ENCODE measurements around the gene MDFI. TPM values are rescaled to one million over a fixed set of nuclear protein-coding genes. Genes with fewer than 3 reads are reported as not detected.

Gene MDFI
- total RNA-seq, 1 experiment from 2014 or later = 1.4 TPM

GRCh38 chr6:41634657-41635056 is 3.6 kb upstream of the MDFI start:
- DNase-seq (ENCODE audit: low read depth) = no peak

DNA sequence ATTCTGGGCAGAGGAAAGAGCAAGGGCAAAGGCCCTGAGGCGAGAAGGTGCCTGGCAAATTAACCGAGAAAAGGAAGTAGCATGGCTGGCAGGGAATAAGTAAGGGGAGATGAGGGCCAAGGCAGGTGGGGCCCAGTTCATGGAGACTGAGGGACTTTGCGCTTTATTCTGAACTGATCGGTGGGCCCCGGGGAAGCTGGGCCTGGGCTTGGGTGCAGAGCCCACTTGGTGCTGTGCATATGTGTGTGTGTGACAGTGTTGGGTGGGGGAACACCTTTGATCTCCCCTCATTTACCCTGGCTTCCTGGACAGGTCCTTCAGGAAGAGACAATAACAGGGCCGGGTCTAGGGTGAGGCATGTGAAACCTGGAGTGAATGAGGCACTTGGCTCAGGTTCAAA is 2.9 kb upstream of the MDFI start:
- DNase-seq (ENCODE audit: low read depth) = no peak

- DNase-seq (ENCODE audit: low read depth) = peak; percentile 24
Observed at GRCh38 chr6:41636833-41637193, 1.5 kb upstream of the MDFI start.

- no peak for DNase-seq (ENCODE audit: low read depth)
Observed at GRCh38 chr6:41637194-41638001, 870 bp upstream of the MDFI start.

DNA sequence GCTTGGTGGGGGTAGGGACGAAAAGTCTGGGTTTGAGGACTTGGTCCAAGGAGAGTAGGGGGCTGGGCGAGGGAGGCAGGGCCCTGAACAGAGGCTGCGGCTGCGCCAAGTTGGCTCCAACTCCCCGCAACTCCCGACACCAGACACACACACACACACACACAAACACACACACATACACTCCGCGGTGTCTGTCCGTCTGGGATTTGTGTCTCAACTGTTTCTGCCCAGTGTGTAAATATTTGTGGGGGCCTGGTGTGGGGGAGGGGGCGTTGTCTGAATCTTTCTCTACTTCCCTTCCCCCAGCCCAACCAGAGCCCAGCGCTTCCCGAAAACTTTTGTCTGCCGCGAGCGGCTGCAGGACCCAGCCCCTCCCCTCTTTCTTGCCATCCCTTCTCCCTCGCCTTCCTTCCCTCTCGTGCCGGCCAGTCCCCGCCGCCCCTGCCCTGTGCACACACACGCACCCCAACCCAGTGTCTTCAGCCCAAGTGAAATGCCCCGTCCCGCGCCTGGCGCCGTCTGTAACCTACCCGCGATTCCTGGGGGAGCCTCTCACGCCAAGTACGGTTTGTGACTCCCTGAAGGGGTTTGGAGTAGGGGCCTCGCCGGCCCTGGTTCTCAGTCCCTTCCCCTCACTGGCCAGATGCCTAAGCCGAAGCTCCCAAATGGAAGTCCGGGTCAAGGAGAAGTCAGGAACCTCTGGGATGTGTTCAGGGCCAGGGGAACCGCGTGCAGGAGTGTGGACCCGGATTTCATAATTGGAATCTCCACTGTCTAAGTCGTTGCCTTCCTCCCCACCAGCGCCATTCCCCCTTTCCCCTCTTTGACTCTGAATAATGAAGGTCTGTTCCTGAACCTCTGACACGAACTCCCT is 904 bp downstream of the MDFI start:
- DNase-seq (ENCODE audit: low read depth) = no peak

- no peak for DNase-seq (ENCODE audit: low read depth)
Observed at GRCh38 chr6:41639809-41640371, 1.6 kb downstream of the MDFI start.

DNA sequence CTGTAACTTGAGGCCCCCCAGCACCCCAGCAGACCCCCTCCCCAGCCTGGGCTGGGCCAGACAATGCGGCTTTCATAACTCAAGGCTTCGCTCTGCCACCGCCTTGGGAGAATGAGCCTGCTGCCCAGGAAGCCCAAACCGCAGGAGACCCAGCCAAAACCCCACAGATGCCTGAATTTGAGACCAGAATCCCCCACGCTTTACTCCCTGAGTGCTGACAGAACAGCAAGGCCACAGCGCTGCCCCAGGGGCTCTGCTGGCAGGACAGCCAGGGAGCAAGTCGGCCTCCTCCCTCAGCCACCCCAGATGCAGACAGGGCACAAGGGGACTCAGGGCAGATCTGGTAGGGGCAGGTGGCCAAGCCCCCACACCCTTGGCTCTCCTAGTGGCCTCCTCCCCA is 2.2 kb downstream of the MDFI start:
- no peak for DNase-seq (ENCODE audit: low read depth)

- no peak for DNase-seq (ENCODE audit: low read depth)
Observed at GRCh38 chr6:41641352-41641925, 3.2 kb downstream of the MDFI start.

DNA sequence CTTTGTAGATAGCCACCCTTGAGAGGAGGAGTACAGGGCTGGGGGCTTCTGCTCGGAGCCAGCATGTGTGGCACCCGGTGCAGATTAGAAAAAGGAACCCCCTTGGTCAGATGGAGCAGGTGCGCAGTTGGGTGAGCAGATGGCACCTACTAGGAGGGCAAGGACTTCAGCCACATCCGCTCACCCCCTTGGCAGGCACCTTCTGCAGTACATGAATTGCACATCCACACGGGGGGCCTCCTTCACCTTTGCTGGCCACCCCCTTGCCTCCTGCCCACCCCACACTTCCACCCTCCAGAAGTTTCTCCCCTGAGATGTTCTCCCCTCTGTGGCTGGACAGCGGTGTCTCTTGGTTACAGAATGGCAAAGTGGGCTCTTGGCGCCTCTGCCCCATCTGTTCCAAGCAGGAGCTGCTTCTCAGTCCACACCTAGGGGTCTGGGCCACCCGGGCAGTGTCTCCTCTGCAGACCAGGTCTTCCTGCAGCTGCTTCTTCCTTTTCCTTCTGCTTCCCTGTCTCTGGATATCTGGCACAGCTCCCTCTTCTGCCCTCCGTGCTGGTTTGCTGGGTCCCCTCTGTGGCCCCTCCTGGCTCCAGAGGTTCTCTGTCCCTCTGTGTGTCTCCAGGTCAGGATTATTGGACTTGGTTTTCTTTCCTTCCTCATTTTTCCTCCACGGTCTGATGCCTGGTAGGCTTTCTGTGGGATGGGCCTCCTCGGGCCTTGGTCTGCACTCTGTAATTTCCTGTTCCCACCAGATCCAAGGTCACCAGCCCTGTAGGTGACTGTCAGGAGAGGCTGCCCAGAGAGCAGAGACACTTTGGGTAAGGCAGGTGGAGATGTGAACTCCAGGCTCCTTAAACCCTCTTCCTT is 4.1 kb downstream of the MDFI start:
- DNase-seq (ENCODE audit: low read depth) = no peak

GRCh38 chr6:41642960-41643898 is 5.0 kb downstream of the MDFI start:
- no peak for DNase-seq (ENCODE audit: low read depth)

- no peak for DNase-seq (ENCODE audit: low read depth)
Observed at GRCh38 chr6:41643899-41644269, 5.6 kb downstream of the MDFI start.

GRCh38 chr6:41644297-41644879 is 6.1 kb downstream of the MDFI start:
- no peak for DNase-seq (ENCODE audit: low read depth)

GRCh38 chr6:41645007-41645618 is 6.8 kb downstream of the MDFI start:
- DNase-seq (ENCODE audit: low read depth) = no peak

GRCh38 chr6:41646026-41646795 is 7.9 kb downstream of the MDFI start:
- no peak for DNase-seq (ENCODE audit: low read depth)

DNA sequence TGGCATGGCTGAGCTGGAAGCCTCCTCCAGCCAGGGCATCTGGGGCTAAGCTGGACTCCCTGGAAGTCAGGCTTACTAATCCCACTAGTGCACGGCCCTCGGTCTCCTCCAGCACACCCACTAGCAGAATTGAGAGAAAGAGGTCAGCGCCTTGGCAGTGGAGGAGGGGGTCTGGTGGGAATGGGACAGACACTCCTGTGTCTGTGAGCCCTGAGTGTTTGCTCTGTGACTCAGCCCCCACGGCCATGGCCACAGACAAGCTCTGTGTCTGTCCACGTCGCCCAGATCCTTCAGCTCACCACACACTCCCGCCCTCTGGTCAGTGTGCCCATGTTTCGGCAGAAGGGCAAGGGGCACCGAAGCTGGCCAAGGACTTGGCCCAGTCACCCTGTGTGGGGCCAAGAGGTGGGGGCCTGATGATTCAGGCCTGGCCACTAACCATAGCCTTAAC is 8.8 kb downstream of the MDFI start:
- peak; percentile 25 for DNase-seq (ENCODE audit: low read depth)

DNA sequence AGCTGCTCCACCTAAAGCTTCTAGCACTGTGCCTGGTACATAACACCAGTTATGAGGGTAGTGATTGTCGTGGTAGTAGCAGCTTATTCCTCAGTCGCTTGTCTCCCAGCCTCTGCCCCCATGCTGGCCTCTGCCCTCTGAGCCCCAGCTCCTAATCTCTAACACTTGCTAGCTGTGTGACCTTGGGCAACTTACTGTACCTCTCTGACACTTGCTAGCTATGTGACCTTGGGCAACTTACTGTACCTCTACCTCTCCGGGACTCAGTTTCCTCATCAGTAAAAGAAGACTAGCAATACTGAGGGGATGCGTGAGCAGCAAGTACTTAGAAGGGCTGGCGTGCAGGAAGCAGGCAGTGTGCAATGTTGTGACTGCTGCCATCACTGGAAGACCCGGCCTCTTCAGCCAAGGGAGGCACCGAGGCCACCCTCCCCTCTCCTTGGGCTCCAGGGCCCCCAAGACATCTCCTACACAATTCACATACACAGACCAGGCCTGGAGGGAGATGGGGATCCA is 9.9 kb downstream of the MDFI start:
- no peak for DNase-seq (ENCODE audit: low read depth)

GRCh38 chr6:41648921-41649320 is 10.7 kb downstream of the MDFI start:
- no peak for DNase-seq (ENCODE audit: low read depth)

DNA sequence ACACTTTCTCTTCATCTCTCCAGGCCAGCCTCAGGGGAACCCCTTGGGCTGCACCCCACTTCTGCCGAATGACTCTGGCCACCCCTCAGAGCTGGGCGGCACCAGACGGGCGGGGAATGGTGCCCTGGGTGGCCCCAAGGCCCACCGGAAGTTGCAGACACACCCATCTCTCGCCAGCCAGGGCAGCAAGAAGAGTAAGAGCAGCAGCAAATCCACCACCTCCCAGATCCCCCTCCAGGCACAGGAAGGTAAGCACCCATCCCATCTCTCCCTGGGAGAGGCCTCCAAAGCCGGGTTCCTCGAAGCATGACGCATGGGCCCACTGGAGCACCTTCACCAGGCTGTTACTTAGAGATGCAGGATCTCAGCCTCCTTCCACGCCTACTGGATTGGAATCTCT is 11.3 kb downstream of the MDFI start:
- no peak for DNase-seq (ENCODE audit: low read depth)
